Esophagus muscularis mucosa (tissue), 3 donors: Measurements from ENCODE around the gene BUB1.

Experiments
- CTCF ChIP-seq, 3 experiments: fragments of 200-600 bp in 2 of 3; fragments of 450-650 bp in 1 of 3; sonication (generic) in 2 of 3; IDR thresholded peaks; one replicate each; pipeline ENCODE4 v1.5.1; 2017 to 2019; ENCODE audit warnings: antibody characterized with exemption in 3 of 3, mild to moderate bottlenecking in 2 of 3, moderate library complexity in 1 of 3
- POLR2AphosphoS5 ChIP-seq, 2 donors: sonication (generic); formaldehyde crosslinking; IDR thresholded peaks; one replicate each; pipeline ENCODE4 v1.6.1; 2017; ENCODE audit warnings: antibody characterized with exemption in 2 of 2

- TF ChIP-seq POLR2AphosphoS5 (IDR thresholded peaks at IDR 0.05) (no peak), CTCF (IDR thresholded peaks at IDR 0.05) (no peak)
Measured at GRCh38 chr2:110673201-110673600, 4.7 kb downstream of the BUB1 start.
